NCI-H146 treated with DMSO at 0.1 percent for 48 hours (cell line): ENCODE data around the gene DLX3.

Source experiments
- DNase-seq: peaks from one replicate; lab custom pipeline; 2025; ENCODE audit not compliant: unreplicated experiment; lab: John Stamatoyannopoulos, UW

The DLX3 gene

GRCh38 chr17:49973271-49973615, 21.8 kb downstream of the DLX3 start:
- no peak for DNase-seq

DNA sequence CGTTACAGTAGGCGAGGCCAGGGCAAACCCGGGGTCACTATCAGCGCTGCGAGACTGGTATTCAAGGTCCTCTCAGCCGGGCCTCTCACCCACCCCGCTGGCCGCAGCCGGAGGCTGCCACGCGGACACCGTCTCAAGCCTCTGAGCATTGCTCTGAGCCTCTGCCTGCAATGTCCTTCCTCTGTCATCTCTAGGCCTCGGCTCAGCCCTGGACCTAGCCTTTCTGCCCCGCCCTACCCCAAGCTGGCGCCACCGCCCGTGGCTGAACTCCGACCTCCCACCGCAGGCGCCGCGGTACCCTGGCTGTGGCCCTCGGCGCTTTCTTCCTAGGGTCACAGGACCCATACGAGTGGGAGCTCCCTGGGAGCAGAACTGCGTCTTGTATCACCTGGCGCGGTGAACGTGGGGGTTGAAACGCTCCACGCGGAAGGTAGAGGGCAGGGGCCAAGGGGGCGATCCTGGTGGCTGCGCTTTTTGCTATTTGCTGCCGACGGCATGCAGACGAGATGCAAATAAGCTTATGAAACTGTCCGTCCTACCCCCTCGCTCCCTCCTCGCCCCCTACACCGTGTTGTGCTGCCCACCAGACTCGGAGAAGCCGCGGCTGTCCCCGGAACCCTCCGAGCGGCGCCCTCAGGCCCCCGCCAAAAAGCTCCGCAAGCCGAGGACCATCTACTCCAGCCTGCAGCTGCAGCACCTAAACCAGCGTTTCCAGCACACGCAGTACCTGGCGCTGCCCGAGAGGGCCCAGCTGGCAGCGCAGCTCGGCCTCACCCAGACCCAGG, 22.3 kb downstream of the DLX3 start:
- DNase-seq, result no peak

- no peak for DNase-seq
Measured at GRCh38 chr17:49971848-49972485, 23.1 kb downstream of the DLX3 start.

GRCh38 chr17:49971199-49971847, 23.7 kb downstream of the DLX3 start:
- DNase-seq, result no peak

DNA sequence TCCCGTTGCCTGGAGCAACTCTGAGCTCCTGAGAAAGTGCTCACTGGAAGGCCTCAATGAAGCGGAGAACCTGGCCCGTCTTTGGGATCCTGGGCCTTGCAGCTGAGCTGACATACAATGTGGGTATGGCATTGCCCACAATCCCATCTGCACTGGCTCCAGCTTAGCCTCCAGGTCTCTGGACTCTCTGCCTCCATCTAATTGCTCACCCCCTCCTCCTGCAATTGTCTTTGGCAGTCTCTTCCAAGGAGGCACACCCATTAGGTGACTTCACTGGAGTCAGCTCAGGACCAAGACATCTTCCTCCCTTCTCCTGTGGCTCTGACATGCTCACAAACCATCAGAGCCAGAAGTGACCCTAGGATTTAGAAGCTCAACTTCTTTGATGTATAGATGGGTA, 24.5 kb downstream of the DLX3 start:
- no peak for DNase-seq

GRCh38 chr17:49969795-49970389, 25.1 kb downstream of the DLX3 start:
- DNase-seq, result no peak

GRCh38 chr17:49969134-49969759, 25.8 kb downstream of the DLX3 start, which contains the start of gene DLX4:
TSS of gene DLX4 (plus strand) at chr17:49969190. CDS start at chr17:49969469, 279 bp downstream.
- no peak for DNase-seq

- no peak for DNase-seq
Measured at GRCh38 chr17:49968405-49969133, 26.5 kb downstream of the DLX3 start.

DNA sequence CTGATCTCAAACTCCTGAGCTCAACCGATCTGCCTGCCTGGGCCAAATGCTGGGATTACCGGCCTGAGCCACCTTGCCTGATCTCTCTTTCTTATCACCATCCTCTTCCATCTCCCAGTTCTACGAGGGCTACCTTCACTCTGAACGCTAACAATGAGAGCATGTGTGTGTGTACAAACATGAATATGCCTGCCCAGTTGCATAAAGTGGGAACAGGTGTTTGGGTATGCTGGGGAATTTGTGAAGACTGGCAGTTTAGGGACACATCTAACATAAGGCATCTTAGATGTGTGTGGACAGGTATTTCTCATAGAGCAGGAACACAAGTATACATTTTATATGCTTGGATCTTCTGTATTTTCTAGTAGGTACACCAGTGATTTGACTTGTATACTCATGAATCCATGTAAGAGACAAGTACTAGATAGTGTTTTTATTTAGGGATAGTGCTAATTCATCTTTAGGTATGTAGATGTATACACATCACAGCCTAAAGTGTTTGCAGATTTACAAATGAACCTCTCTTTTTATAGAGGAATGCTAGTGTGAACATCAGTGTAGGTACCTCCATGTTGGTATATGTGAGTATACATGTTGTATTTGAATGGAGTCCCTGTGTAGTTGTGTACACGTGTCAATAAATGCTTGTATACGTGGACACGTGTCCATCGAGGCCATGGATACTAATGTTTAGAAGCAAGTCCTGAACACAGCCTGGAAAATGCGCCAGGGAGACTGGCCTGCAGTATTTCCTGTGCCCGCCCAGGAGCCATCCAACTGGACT, 27.2 kb downstream of the DLX3 start:
- no peak for DNase-seq

- no peak for DNase-seq
Measured at GRCh38 chr17:49967205-49967604, 27.8 kb downstream of the DLX3 start.

GRCh38 chr17:49966767-49967166, 28.3 kb downstream of the DLX3 start:
- DNase-seq, result no peak

GRCh38 chr17:49965524-49965909, 29.5 kb downstream of the DLX3 start:
- DNase-seq, result no peak

DNA sequence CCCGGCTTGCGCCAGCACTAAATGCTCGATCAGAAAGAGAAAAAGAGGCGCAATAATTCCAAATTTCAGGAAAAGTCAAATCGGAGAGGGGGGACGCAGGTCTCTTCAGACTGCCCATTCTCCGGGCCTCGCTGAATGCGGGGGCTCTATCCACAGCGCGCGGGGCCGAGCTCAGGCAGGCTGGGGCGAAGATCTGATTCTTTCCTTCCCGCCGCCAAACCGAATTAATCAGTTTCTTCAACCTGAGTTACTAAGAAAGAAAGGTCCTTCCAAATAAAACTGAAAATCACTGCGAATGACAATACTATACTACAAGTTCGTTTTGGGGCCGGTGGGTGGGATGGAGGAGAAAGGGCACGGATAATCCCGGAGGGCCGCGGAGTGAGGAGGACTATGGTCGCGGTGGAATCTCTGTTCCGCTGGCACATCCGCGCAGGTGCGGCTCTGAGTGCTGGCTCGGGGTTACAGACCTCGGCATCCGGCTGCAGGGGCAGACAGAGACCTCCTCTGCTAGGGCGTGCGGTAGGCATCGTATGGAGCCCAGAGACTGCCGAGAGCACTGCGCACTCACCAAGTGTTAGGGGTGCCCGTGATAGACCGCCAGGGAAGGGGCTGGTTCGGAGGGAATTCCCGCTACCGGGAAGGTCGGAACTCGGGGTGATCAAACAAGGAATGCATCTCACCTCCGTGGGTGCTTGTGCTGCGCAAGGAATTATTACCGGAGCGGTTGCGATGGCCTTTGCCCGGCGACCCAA, 30.1 kb downstream of the DLX3 start:
- DNase-seq, result no peak

DNA sequence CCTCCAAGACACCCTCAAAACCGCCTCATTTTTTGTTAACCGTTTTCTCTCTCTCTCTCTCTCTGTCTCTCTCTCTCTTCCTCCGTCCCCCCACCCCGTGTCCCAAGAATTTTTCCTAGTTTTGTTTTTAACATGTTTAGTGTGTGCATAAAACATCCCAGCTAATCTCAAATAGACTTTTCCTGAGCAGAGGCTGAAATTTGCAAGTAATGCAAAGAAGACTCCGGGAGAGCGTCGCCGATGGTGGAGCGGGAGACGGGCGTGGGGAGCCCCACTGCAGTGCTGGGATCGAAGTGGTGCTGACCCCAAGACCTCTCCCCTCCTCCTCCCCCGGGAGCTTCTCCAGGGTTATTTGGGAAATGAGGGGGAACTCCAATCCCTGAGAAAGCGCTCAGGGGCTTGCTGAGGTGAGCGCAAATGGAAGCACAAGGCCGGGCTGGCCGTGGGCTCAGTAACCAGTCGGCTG, 30.7 kb downstream of the DLX3 start:
- no peak for DNase-seq

DNA sequence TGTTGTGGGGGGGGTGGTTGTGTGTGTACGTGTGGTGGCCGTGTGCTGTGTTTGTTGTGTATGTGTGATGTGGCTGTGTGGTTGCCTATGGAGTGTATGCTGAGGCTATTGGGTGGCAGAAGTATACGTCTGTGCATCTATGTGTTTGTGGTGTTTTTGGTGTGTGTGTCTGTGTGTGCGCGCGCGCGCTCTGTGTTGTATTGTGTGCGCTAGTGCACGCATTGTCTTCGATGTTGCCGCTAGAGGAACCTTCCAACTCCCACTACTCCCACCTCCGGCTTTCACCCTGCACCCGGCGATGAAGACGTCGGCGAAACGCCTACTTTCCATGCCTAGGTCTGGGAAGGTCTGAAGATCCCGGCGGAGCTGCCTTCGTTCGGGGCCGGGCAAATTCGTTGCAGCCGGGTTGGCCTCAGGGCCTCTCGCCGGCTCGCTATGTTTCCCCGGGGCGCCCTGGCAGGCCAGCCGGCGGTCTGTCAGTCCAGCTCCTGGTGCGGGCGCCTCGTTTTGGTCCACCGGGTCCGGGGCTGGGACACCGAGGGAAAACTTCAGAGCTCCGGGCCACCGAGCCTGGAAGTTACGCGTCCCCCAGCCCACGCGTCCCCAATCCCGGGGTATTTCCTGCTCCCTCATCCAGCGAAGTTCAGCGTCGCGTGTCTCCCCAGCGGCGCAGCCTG, 31.3 kb downstream of the DLX3 start:
- no peak for DNase-seq

GRCh38 chr17:49963309-49963625, 31.8 kb downstream of the DLX3 start:
- no peak for DNase-seq

GRCh38 chr17:49962599-49963308, 32.3 kb downstream of the DLX3 start:
- no peak for DNase-seq
